IMR-90 (cell line): ENCODE measurements around the gene CDKN1C. TPM values are rescaled to one million over a fixed set of nuclear protein-coding genes. Genes with fewer than 3 reads are reported as not detected.

Source experiments
- ATAC-seq: fragments of 200-7000 bp; cut with Tn5 transposase; 2 replicates; pipeline ENCODE4 v1.9.1; 2020; ENCODE audit warnings: low read depth, mild to moderate bottlenecking, moderate library complexity
- BruUV-seq: library from RNA; stranded (reverse); fragments of 400-500 nt; replicated peaks from 2 replicates; lab custom pipeline; 2021; lab: Mats Ljungman, UMichigan
- CTCF ChIA-PET: fragments of 300-600 bp; formaldehyde crosslinking; extraction: SDS; loops from one replicate; lab custom pipeline; 2021; ENCODE audit warnings: antibody characterized with exemption; lab: Yijun Ruan, JAX
- POLR2A ChIA-PET: fragments of 300-600 bp; sonication (Branson Sonifier 250); formaldehyde crosslinking; loops from one replicate; lab custom pipeline; 2022; ENCODE audit warnings: antibody characterized with exemption; ENCODE audit not compliant: unreplicated experiment; lab: Charles Lee
- DNase-seq: peaks from one replicate; pipeline ENCODE4 v3.0.0; 2013
- H2AFZ ChIP-seq: replicated peaks from 2 replicates; pipeline ENCODE3; 2013; ENCODE audit warnings: low read length, mild to moderate bottlenecking; ENCODE audit not compliant: poor library complexity
- H2AK5ac ChIP-seq: 2 replicates; pipeline ENCODE4 v1.6.1; 2013; ENCODE audit warnings: low read depth, low read length, inconsistent platforms
- H2AK9ac ChIP-seq: replicated peaks from 2 replicates; pipeline ENCODE3; 2013; ENCODE audit warnings: mild to moderate bottlenecking, low read depth, low read length, moderate library complexity; ENCODE audit not compliant: poor library complexity
- H2BK120ac ChIP-seq: 2 replicates; pipeline ENCODE4 v1.6.1; 2013; ENCODE audit warnings: low read depth, low read length, inconsistent platforms
- H2BK15ac ChIP-seq: 3 replicates; pipeline ENCODE4 v1.6.1; 2013; ENCODE audit warnings: low read depth, low read length, inconsistent platforms
- H2BK20ac ChIP-seq: 2 replicates; pipeline ENCODE4 v1.6.1; 2013; ENCODE audit warnings: low read depth, mild to moderate bottlenecking, inconsistent platforms, low read length, moderate library complexity
- H2BK5ac ChIP-seq: 2 replicates; pipeline ENCODE4 v1.6.1; 2013; ENCODE audit warnings: mild to moderate bottlenecking, low read depth, low read length, inconsistent platforms; ENCODE audit not compliant: poor library complexity, severe bottlenecking
- H3K14ac ChIP-seq: replicated peaks from 2 replicates; pipeline ENCODE4 v1.6.1; 2013; ENCODE audit warnings: low read depth, low read length, inconsistent platforms
- H3K18ac ChIP-seq: 2 replicates; pipeline ENCODE4 v1.6.1; 2013; ENCODE audit warnings: low read depth, low read length, control low read depth
- H3K23ac ChIP-seq: 2 replicates; pipeline ENCODE4 v1.6.1; 2013; ENCODE audit warnings: low read depth, low read length, inconsistent platforms
- H3K27ac ChIP-seq: 2 replicates; pipeline ENCODE4 v1.5.1; 2013; ENCODE audit warnings: mild to moderate bottlenecking, control low read depth, low read length; ENCODE audit not compliant: insufficient read depth
- H3K27me3 ChIP-seq: 2 replicates; pipeline ENCODE4 v1.6.1; 2013; ENCODE audit warnings: low read length; ENCODE audit not compliant: control insufficient read depth, insufficient read depth
- H3K36me3 ChIP-seq: 2 replicates; pipeline ENCODE4 v1.6.1; 2013; ENCODE audit warnings: low read length, mixed read lengths; ENCODE audit not compliant: control insufficient read depth, insufficient read depth
- H3K4ac ChIP-seq: 2 replicates; pipeline ENCODE4 v1.6.1; 2013; ENCODE audit warnings: low read depth, low read length, inconsistent platforms
- H3K4me1 ChIP-seq: 2 replicates; pipeline ENCODE4 v1.6.1; 2013; ENCODE audit warnings: low read length, mixed read lengths; ENCODE audit not compliant: control insufficient read depth, insufficient read depth
- H3K4me2 ChIP-seq: 2 replicates; pipeline ENCODE4 v1.6.1; 2013; ENCODE audit warnings: low read depth, mild to moderate bottlenecking, control low read depth, low read length, moderate library complexity
- H3K4me3 ChIP-seq: 2 replicates; pipeline ENCODE4 v1.5.1; 2013; ENCODE audit warnings: low read depth, mild to moderate bottlenecking, control low read depth, low read length, moderate library complexity; ENCODE audit not compliant: insufficient read depth
- H3K56ac ChIP-seq: 2 replicates; pipeline ENCODE4 v1.6.1; 2013; ENCODE audit warnings: low read length, inconsistent platforms; ENCODE audit not compliant: insufficient read depth; ENCODE audit errors: extremely low read depth
- H3K79me1 ChIP-seq, 2 experiments: 2 replicates each; pipeline ENCODE4 v1.6.1; 2013; ENCODE audit warnings: low read length in 2 of 2, inconsistent platforms in 1 of 2, low read depth in 1 of 2
- H3K9ac ChIP-seq: 2 replicates; pipeline ENCODE4 v1.6.1; 2013; ENCODE audit warnings: low read depth, low read length, control low read depth
- H3K9me1 ChIP-seq: 2 replicates; pipeline ENCODE4 v1.6.1; 2013; ENCODE audit warnings: low read length, inconsistent platforms; ENCODE audit not compliant: insufficient read depth
- H3K9me3 ChIP-seq: 2 replicates; pipeline ENCODE4 v1.6.1; 2013; ENCODE audit warnings: low read length; ENCODE audit not compliant: control insufficient read depth, insufficient read depth
- H4K20me1 ChIP-seq: 2 replicates; pipeline ENCODE4 v1.6.1; 2013; ENCODE audit warnings: low read length, inconsistent platforms; ENCODE audit not compliant: insufficient read depth
- H4K5ac ChIP-seq: 2 replicates; pipeline ENCODE4 v1.6.1; 2013; ENCODE audit warnings: mild to moderate bottlenecking, low read depth, low read length, control low read depth
- H4K8ac ChIP-seq, 2 experiments: 2 replicates each; pipeline ENCODE4 v1.6.1; 2013; ENCODE audit warnings: low read depth in 2 of 2, low read length in 2 of 2, control low read depth in 1 of 2, inconsistent platforms in 1 of 2
- H4K91ac ChIP-seq: 2 replicates; pipeline ENCODE4 v1.6.1; 2013; ENCODE audit warnings: low read depth, low read length, inconsistent platforms; ENCODE audit not compliant: insufficient read depth
- BHLHE40 ChIP-seq: fragments of 150-350 bp; IDR thresholded peaks from 2 replicates; pipeline ENCODE4 v1.6.1; 2016; ENCODE audit warnings: mild to moderate bottlenecking, low read depth, low read length
- CEBPB ChIP-seq: IDR thresholded peaks from 2 replicates; pipeline ENCODE4 v1.6.1; 2012; ENCODE audit warnings: low read depth, low read length, improper control_type of control experiment
- CHD1 ChIP-seq: IDR thresholded peaks from 2 replicates; pipeline ENCODE4 v1.6.1; 2012; ENCODE audit warnings: low read depth, low read length, improper control_type of control experiment
- CTCF ChIP-seq: conservative IDR thresholded peaks from 2 replicates; pipeline ENCODE4 v1.5.1; 2012; ENCODE audit warnings: mild to moderate bottlenecking, low read depth, low read length, improper control_type of control experiment
- FOS ChIP-seq: fragments of 150-350 bp; IDR thresholded peaks from 2 replicates; pipeline ENCODE4 v1.6.1; 2016; ENCODE audit warnings: low read depth, low read length
- MAFK ChIP-seq: IDR thresholded peaks from 2 replicates; pipeline ENCODE4 v1.6.1; 2012; ENCODE audit warnings: low read depth, low read length, improper control_type of control experiment
- MAZ ChIP-seq: IDR thresholded peaks from 2 replicates; pipeline ENCODE4 v1.6.1; 2012; ENCODE audit warnings: low read depth, mild to moderate bottlenecking, low read length, improper control_type of control experiment, moderate library complexity, borderline replicate concordance
- MXI1 ChIP-seq: IDR thresholded peaks from 2 replicates; pipeline ENCODE4 v1.6.1; 2012; ENCODE audit warnings: low read depth, mild to moderate bottlenecking, low read length, moderate library complexity, borderline replicate concordance
- POLR2A ChIP-seq: IDR thresholded peaks from 2 replicates; pipeline ENCODE4 v1.6.1; 2012; ENCODE audit warnings: mild to moderate bottlenecking, low read depth, low read length
- RAD21 ChIP-seq: IDR thresholded peaks from 2 replicates; pipeline ENCODE4 v1.6.1; 2012; ENCODE audit warnings: low read length, improper control_type of control experiment
- RCOR1 ChIP-seq: IDR thresholded peaks from 2 replicates; pipeline ENCODE4 v1.6.1; 2012; ENCODE audit warnings: mild to moderate bottlenecking, low read length, improper control_type of control experiment; ENCODE audit not compliant: insufficient replicate concordance
- SMC3 ChIP-seq: fragments of 150-350 bp; IDR thresholded peaks from 2 replicates; pipeline ENCODE4 v1.6.1; 2016; ENCODE audit warnings: low read depth, mild to moderate bottlenecking, antibody characterized with exemption, low read length, moderate library complexity
- USF2 ChIP-seq: fragments of 150-350 bp; IDR thresholded peaks from 2 replicates; pipeline ENCODE4 v1.6.1; 2017; ENCODE audit warnings: mild to moderate bottlenecking, antibody characterized with exemption, low read length, low read depth
- WGBS, 2 experiments: methylation state at CpG; one replicate each; pipeline versions ENCODE4 v1.1.5 to v1.1.7; 2013; ENCODE audit warnings: missing lambda C conversion rate in 2 of 2; ENCODE audit not compliant: insufficient read length in 1 of 2; ENCODE audit errors: extremely low coverage in 2 of 2; 5-methylcytosine and 5-hydroxymethylcytosine counted together
- dilution Hi-C: fragments of 300-500 bp; cut with HindIII; formaldehyde crosslinking; loops from one replicate; pipeline ENCODE4 v1.14.3; 2018; ENCODE audit warnings: low sequenced_read_pairs; ENCODE audit not compliant: unreplicated experiment
- in situ Hi-C: fragments of 300-500 bp; cut with MboI; formaldehyde crosslinking; loops from 3 replicates; pipeline ENCODE4 v1.14.3; 2019; ENCODE audit warnings: low sequenced_read_pairs, inconsistent platforms, mixed read lengths
- intact Hi-C: fragments of 100-400 bp; cut with micrococcal nuclease; formaldehyde crosslinking; loops from 2 replicates; pipeline ENCODE4 v1.10.0; 2022
- polyA plus RNA-seq, 3 experiments: library from polyadenylated mRNA; depleted of rRNA; stranded (reverse); fragments of >200 nt; gene quantifications; 2 replicates each; pipeline ENCODE4 v1.2.3, GENCODE V29; 2012; ENCODE audit warnings: low replicate concordance in 1 of 3
- total RNA-seq: library from RNA; depleted of rRNA; stranded (reverse); fragments of >200 nt; gene quantifications from 2 replicates; pipeline ENCODE4 v1.2.3, GENCODE V29; 2012

CDKN1C gene
- total and polyA plus RNA-seq, 2 of the 4 experiments (the other 2 are of a cell fraction): 1.6 to 3.0 TPM

- no peaks in the 10 kb centered on the region for H3K9me3 ChIP-seq
- H3K23ac ChIP-seq: no peak overlapping the region
- H3K4me1 ChIP-seq: peaks cover 16% of the 10 kb centered on the region
- H3K27me3 ChIP-seq: no peaks in the 10 kb centered on the region
- H2AK5ac ChIP-seq: peak overlapping the region; percentile 59
- no peak overlapping the region for H2BK20ac ChIP-seq
- POLR2A ChIA-PET: no interaction called here
- no peak overlapping the region for H2BK15ac ChIP-seq
- no peak overlapping the region for H2AK9ac ChIP-seq
- in situ Hi-C loops: no loop called here
- ATAC-seq (no peak), DNase-seq (no peak)
- no peak overlapping the region for H3K56ac ChIP-seq
- no TSS peak for BruUV-seq
- peaks cover 11% of the 10 kb centered on the region for H3K9me1 ChIP-seq
- CTCF ChIA-PET: no interaction called here
- H4K8ac ChIP-seq: no peak overlapping the region
- no peaks in the 10 kb centered on the region for H4K20me1 ChIP-seq
- 100% methylated on average over 2 of the region's 18 CpGs; no CpG with 5 or more reads in 1 of the 2 experiments for WGBS, 2 experiments
- no peak overlapping the region for H3K9ac ChIP-seq
- no peak overlapping the region for H3K4me3 ChIP-seq
- no peak overlapping the region for H3K4ac ChIP-seq
- no peaks in the 10 kb centered on the region for H3K36me3 ChIP-seq
- no peak overlapping the region for H3K27ac ChIP-seq
- no peak overlapping the region for H3K4me2 ChIP-seq
- no peak overlapping the region for H2AFZ ChIP-seq
- H4K91ac ChIP-seq: no peak overlapping the region
- H2BK5ac ChIP-seq: no peak overlapping the region
- intact Hi-C loops: no loop called here
- no peak overlapping the region for H4K5ac ChIP-seq
- H2BK120ac ChIP-seq: no peak overlapping the region
- peaks cover 0 to 7% of the 10 kb centered on the region in 2 experiments; a peak in 1 of 4 replicates for H3K79me1 ChIP-seq
- dilution Hi-C loops: no loop called here
- H3K18ac ChIP-seq: no peak overlapping the region
- TF ChIP-seq RCOR1 (no peak), CHD1 (no peak), BHLHE40 (no peak), RAD21 (no peak), SMC3 (no peak), MXI1 (no peak), POLR2A (no peak), CEBPB (no peak), FOS (no peak), CTCF (no peak), MAFK (no peak), USF2 (no peak), MAZ (no peak)
- H3K14ac ChIP-seq: no peak overlapping the region
Observed at GRCh38 chr11:2914455-2915195, 29.1 kb upstream of the CDKN1C start.
